Mesothelial cell of epicardium (in vitro differentiated cells): ENCODE results near the gene AHDC1. TPM values are rescaled to one million over a fixed set of nuclear protein-coding genes. Genes with fewer than 3 reads are reported as not detected.

Experiments
- DNase-seq, 2 experiments: peaks; one replicate each; pipeline ENCODE4 v3.0.0; 2021; ENCODE audit warnings: low spot score in 2 of 2; ENCODE audit not compliant: unreplicated experiment in 2 of 2
- H3K27ac Mint-ChIP-seq: 2 replicates; pipeline ENCODE4 v1.8.0; 2021; ENCODE audit warnings: mixed read lengths
- H3K27me3 Mint-ChIP-seq: 2 replicates; pipeline ENCODE4 v1.8.0; 2021; ENCODE audit warnings: low read depth, mixed read lengths
- H3K36me3 Mint-ChIP-seq: 2 replicates; pipeline ENCODE4 v1.8.0; 2021; ENCODE audit warnings: mixed read lengths
- H3K4me1 Mint-ChIP-seq: 2 replicates; pipeline ENCODE4 v1.8.0; 2021; ENCODE audit warnings: mixed read lengths
- H3K4me3 Mint-ChIP-seq: 2 replicates; pipeline ENCODE4 v1.8.0; 2021; ENCODE audit warnings: mild to moderate bottlenecking, moderate library complexity, mixed read lengths
- H3K9me3 Mint-ChIP-seq: 2 replicates; pipeline ENCODE4 v1.8.0; 2021; ENCODE audit warnings: mixed read lengths
- total RNA-seq: library from RNA; stranded (reverse); gene quantifications from 3 replicates; pipeline ENCODE4 v1.2.1, GENCODE V29; 2021
- TF ChIP-seq, protein P1 (sequence below): fragments of 200-600 bp; sonication (generic); IDR thresholded peaks from one replicate; pipeline ENCODE4 v1.5.0; 2021; ENCODE audit warnings: antibody characterized with exemption; ENCODE audit not compliant: unreplicated experiment

AHDC1 gene
- total RNA-seq, 1 donor from 2014 or later = 73.5 TPM

DNA sequence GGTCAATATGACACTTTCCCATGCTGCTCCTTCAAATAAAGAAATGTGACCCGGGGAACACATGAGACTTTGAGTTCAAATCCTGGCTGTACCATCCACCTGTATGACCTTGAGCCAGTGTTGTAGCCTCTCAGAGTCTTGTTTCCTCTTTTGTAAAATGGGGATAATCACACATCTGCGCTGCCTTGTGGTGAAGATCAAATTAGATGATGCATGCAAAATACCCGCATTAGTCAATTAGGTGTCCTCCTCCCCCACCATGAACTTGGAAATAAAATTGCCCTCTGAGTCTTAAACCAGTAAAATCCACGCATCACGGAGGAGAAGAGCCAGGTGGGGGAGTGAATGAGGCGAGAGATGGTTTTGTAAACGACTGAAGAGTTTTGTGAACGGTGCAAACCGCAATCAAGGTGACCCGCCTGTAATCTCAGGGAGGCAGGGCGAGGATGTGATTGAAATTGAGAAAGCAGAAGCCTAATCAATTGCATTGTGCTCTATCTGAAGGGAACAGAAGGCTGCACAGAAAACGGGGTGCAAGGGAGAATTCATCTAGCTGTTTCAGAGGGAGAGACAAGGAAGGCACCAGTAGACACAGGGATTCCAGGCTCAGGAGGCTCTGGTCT is 5.8 kb upstream of the AHDC1 start:
- Mint-ChIP-seq H3K9me3 (no peaks in the 10 kb centered on the region), H3K27me3 (no peaks in the 10 kb centered on the region), H3K4me3 (no peak overlapping the region), H3K4me1 (peaks cover 34% of the 10 kb centered on the region), H3K27ac (no peak overlapping the region), H3K36me3 (no peaks in the 10 kb centered on the region)
- TF ChIP-seq, protein P1, sequence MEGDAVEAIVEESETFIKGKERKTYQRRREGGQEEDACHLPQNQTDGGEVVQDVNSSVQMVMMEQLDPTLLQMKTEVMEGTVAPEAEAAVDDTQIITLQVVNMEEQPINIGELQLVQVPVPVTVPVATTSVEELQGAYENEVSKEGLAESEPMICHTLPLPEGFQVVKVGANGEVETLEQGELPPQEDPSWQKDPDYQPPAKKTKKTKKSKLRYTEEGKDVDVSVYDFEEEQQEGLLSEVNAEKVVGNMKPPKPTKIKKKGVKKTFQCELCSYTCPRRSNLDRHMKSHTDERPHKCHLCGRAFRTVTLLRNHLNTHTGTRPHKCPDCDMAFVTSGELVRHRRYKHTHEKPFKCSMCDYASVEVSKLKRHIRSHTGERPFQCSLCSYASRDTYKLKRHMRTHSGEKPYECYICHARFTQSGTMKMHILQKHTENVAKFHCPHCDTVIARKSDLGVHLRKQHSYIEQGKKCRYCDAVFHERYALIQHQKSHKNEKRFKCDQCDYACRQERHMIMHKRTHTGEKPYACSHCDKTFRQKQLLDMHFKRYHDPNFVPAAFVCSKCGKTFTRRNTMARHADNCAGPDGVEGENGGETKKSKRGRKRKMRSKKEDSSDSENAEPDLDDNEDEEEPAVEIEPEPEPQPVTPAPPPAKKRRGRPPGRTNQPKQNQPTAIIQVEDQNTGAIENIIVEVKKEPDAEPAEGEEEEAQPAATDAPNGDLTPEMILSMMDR = no peak
- no peak for DNase-seq

DNA sequence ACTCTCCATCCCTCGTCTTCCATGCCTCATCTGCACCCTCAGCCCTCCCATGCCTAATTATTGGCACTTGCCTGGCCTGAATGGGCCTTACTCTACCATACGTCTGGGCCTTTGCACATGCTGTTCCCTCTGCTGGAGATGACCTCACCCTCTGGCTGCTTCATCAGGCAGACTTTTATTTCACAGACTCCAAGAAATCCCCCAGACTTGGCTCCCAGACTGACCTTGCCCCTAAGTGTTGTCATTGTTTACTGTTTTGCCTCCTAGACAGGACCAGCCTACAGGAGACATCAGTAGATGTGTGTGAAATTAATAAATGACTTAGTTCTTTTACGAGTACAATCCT is 5.2 kb upstream of the AHDC1 start:
- TF ChIP-seq, protein P1 = no peak
- Mint-ChIP-seq H3K27me3 (no peaks in the 10 kb centered on the region), H3K9me3 (no peaks in the 10 kb centered on the region), H3K4me1 (peaks cover 31% of the 10 kb centered on the region), H3K27ac (no peak overlapping the region), H3K4me3 (no peak overlapping the region), H3K36me3 (no peaks in the 10 kb centered on the region)
- no peak for DNase-seq

DNA sequence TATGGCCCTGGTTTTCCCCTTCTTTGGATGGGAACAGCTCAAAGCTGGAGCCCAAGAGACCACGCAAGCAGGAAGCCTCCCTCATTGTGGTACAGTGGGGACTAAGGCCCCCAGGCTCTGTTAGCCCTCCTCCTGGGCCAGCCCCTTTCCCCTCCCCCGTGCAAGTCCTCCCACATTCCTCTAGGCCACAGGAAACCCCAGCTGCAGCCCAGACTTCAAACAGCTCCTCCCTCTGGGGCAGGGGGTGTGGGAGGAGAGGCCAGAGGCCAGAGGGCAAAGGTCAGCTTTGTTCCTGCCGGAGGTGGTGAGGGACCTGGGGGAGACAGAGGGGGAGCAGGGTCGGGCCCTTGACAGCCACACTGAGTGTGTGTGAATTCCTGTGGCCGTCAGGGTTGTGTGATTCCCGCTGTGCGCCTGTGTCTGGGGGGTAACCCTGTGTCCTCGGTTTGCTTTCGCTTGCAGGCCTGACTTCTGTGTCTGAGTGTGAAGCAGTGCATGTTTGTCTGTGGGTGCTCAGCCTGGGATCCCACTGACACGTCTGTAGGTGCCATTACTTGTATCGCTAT is 3.4 kb upstream of the AHDC1 start:
- Mint-ChIP-seq H3K4me3 (no peak overlapping the region), H3K36me3 (no peaks in the 10 kb centered on the region), H3K27me3 (no peaks in the 10 kb centered on the region), H3K4me1 (peaks cover 29% of the 10 kb centered on the region), H3K27ac (peak overlapping the region; percentile 82), H3K9me3 (no peaks in the 10 kb centered on the region)
- TF ChIP-seq, protein P1 = no peak
- DNase-seq = no peak

DNA sequence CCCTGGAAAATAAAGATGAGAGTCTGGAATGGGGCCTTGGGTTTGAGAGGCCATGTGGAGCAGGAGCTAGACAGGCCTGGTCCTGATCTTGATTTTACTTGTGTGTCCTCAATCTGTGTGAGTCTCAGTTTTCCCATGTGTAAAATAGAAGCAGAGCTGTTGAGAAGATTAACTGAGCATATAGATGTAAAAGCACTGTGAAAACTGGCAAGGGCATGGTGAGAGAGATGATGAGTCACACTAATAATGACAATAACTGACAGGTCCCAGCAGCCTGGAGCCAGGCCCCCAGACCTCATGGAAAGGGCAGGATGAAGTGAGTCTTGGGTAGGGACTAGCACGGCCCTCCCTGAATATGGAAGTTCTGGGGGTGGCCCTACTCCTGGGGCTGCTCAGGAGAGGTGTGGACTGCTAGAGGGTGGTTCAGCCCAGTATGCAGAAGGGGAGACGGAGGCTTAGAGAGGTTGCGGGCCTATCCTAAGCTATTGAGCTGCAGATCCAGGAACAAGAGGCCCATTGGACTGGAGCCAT is 2.8 kb upstream of the AHDC1 start:
- TF ChIP-seq, protein P1 = no peak
- peak overlapping the region; percentile 82 for H3K27ac Mint-ChIP-seq
- H3K4me3 Mint-ChIP-seq = no peak overlapping the region
- H3K36me3 Mint-ChIP-seq = no peaks in the 10 kb centered on the region
- DNase-seq = no peak
- H3K27me3 Mint-ChIP-seq = no peaks in the 10 kb centered on the region
- H3K9me3 Mint-ChIP-seq = no peaks in the 10 kb centered on the region
- peaks cover 31% of the 10 kb centered on the region for H3K4me1 Mint-ChIP-seq

DNA sequence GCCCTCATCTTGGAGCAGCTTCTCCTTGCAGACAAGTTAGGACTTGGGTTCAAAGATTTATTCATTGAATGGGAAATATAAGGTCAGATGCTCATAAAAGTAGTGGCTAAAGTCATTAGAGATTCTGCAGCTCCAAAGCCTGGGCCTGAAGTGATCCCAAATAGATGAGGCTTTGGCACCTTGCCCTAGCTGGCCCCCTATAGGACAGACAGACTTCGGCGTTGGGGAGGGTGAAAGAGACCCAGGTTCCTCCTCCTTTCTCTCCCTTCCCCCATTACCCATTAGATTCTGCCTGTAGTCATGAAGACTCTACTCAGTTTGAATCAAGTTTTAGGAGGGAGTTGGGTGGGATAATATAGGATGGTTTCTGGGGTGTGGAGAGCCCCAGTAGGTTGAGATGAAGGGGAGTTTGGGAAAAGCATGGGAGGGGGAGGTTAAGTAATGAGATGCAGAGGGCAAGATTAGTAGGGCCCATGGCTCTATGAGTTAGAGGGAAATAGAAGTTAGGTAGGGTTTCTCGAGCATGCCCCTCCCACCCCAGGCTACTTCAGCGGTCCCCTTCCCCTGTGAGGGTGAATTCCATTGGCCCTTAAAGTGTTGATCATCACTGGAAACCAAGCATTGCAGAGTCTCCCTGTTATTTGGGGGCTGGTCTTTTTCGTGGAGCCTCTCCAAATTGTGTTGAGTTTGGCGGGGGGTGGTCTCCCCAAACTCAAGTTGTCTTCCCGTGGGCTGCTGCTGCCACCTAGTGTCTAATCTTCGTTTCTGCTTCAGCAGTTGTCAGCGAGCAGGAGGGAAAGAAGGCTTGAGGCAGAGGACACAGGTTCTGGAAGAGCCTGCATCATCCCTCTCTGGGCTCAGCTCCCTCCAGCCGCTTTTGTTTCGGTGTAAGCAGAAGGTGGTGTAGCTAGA is 2.1 kb upstream of the AHDC1 start:
- Mint-ChIP-seq H3K27ac (peak overlapping the region; percentile 82), H3K36me3 (no peaks in the 10 kb centered on the region), H3K9me3 (no peaks in the 10 kb centered on the region), H3K4me3 (peak overlapping the region; percentile 92), H3K4me1 (peaks cover 31% of the 10 kb centered on the region), H3K27me3 (no peaks in the 10 kb centered on the region)
- TF ChIP-seq, protein P1 = peak; percentile 73
- DNase-seq = peak in 1 of 2 experiments; percentile 74
